ENCODE data around the gene KCTD18. TPM values are rescaled to one million over a fixed set of nuclear protein-coding genes. Genes with fewer than 3 reads are reported as not detected.

KCTD18 gene
- total RNA-seq, 2 experiments from 2014 or later, result 13.3 to 13.7 TPM

GRCh38 chr2:200444530-200444929 is 65.3 kb downstream of the KCTD18 start:
- ChIA-PET POLR2A (no interaction called here), CTCF (no interaction called here)

GRCh38 chr2:200443916-200444315 is 66.0 kb downstream of the KCTD18 start:
- ChIA-PET POLR2A (no interaction called here), CTCF (no interaction called here)

- POLR2A ChIA-PET, result no interaction called here
- CTCF ChIA-PET, result no interaction called here
Measured at GRCh38 chr2:200443376-200443775, 66.5 kb downstream of the KCTD18 start.

DNA sequence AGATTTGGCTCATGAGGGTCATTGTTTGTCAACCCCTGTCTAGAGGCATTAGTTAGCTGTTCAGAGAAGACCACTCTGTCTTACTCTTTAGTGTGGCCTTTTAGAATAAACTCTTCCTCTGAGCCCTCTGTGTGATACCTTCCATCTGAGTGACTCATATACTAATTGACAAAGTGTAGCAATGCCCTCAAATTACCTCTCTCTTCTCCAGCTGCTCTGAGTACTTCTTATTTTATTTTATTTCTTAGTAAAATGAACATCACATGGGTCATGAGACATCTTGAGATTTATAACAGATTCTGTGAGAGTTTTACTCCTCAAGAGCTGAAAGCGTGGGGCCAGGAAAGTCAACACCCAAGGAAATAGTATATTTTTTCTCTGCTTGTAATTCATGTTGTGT is 67.4 kb downstream of the KCTD18 start:
- POLR2A ChIA-PET, result no interaction called here
- CTCF ChIA-PET, result no interaction called here

- POLR2A ChIA-PET, result no interaction called here
- CTCF ChIA-PET, result interaction anchor here (1.0 kb wide), 1 partner anchor 32 kb away, joined by 3 read pairs; no protein-coding TSS in a partner anchor
Measured at GRCh38 chr2:200439981-200440380, 69.9 kb downstream of the KCTD18 start.

Other genes starting within 250 kb of the KCTD18 start
- 10 to 100 TPM; 14.1 to 17.7 TPM for gene SPATS2L, start 203.4 kb downstream of the KCTD18 start, total RNA-seq
- 10 to 100 TPM; 24.4 to 26.3 TPM for gene SGO2, start 16.1 kb upstream of the KCTD18 start, total RNA-seq
- not detected for gene AOX1, start 75.9 kb upstream of the KCTD18 start, total RNA-seq